NT2/D1 (cell line): ENCODE measurements around the gene SYK.
A peak's percentile ranks its signal among the peaks of the same experiment; 100 is the strongest.

Source experiments
- DNase-seq: peaks from one replicate; pipeline ENCODE4 v3.0.0-alpha.2; 2011; ENCODE audit warnings: low read depth, low spot score
- H3K27me3 ChIP-seq: 2 replicates; pipeline ENCODE4 v1.6.0; 2011; ENCODE audit warnings: mild to moderate bottlenecking; ENCODE audit not compliant: insufficient read length, insufficient read depth
- H3K36me3 ChIP-seq: 2 replicates; pipeline ENCODE4 v1.6.1; 2011; ENCODE audit warnings: mild to moderate bottlenecking, low read length, mixed read lengths; ENCODE audit not compliant: insufficient read depth, insufficient read length
- H3K4me1 ChIP-seq: 2 replicates; pipeline ENCODE4 v1.5.1; 2011; ENCODE audit not compliant: insufficient read depth, insufficient read length
- H3K4me3 ChIP-seq: 2 replicates; pipeline ENCODE4 v1.5.1; 2011; ENCODE audit warnings: low read depth; ENCODE audit not compliant: insufficient read length
- H3K9ac ChIP-seq: 2 replicates; pipeline ENCODE4 v1.6.0; 2011; ENCODE audit warnings: low read depth; ENCODE audit not compliant: insufficient read length
- H3K9me3 ChIP-seq: 2 replicates; pipeline ENCODE4 v1.5.1; 2011; ENCODE audit warnings: mild to moderate bottlenecking, low read length; ENCODE audit not compliant: insufficient read depth
- SUZ12 ChIP-seq: IDR thresholded peaks from 2 replicates; pipeline ENCODE4 v1.6.1; 2011; ENCODE audit not compliant: insufficient read length, insufficient read depth; ENCODE audit errors: extremely low read depth
- YY1 ChIP-seq: IDR thresholded peaks from 2 replicates; pipeline ENCODE4 v1.6.1; 2011; ENCODE audit not compliant: insufficient read length, insufficient read depth
- ZNF274 ChIP-seq: IDR thresholded peaks from 2 replicates; pipeline ENCODE4 v1.6.1; 2011; ENCODE audit warnings: mild to moderate bottlenecking, low read depth, low read length

SYK gene

GRCh38 chr9:90799271-90799852 lies 2.3 kb upstream of the SYK start:
- H3K4me1 ChIP-seq, result no peaks in the 10 kb centered on the region
- no peak overlapping the region for H3K9ac ChIP-seq
- H3K27me3 ChIP-seq, result peaks cover 53% of the 10 kb centered on the region
- TF ChIP-seq YY1 (no peak), SUZ12 (no peak), ZNF274 (no peak)
- H3K9me3 ChIP-seq, result no peaks in the 10 kb centered on the region
- no peaks in the 10 kb centered on the region for H3K36me3 ChIP-seq
- H3K4me3 ChIP-seq, result no peak overlapping the region
- no peak for DNase-seq

- peak overlapping the region; percentile 69 for H3K4me3 ChIP-seq
- H3K9me3 ChIP-seq, result no peaks in the 10 kb centered on the region
- TF ChIP-seq SUZ12 (peak; percentile 81), ZNF274 (no peak), YY1 (no peak)
- peaks cover 57% of the 10 kb centered on the region for H3K27me3 ChIP-seq
- no peak for DNase-seq
- H3K4me1 ChIP-seq, result no peaks in the 10 kb centered on the region
- no peaks in the 10 kb centered on the region for H3K36me3 ChIP-seq
- peak overlapping the region; percentile 71 for H3K9ac ChIP-seq
Observed at GRCh38 chr9:90801973-90802322, 329 bp downstream of the SYK start.

GRCh38 chr9:90802386-90802985 lies 867 bp downstream of the SYK start:
- H3K9me3 ChIP-seq, result no peaks in the 10 kb centered on the region
- no peak for TF ChIP-seq YY1
- TF ChIP-seq ZNF274, result no peak
- TF ChIP-seq SUZ12, result no peak
- peak overlapping the region; percentile 71 for H3K9ac ChIP-seq
- H3K27me3 ChIP-seq, result peaks cover 57% of the 10 kb centered on the region
- H3K36me3 ChIP-seq, result no peaks in the 10 kb centered on the region
- H3K4me1 ChIP-seq, result no peaks in the 10 kb centered on the region
- DNase-seq, result no peak
- peak overlapping the region; percentile 69 for H3K4me3 ChIP-seq

GRCh38 chr9:90803860-90804593 lies 2.4 kb downstream of the SYK start:
- DNase-seq, result no peak
- H3K9ac ChIP-seq, result no peak overlapping the region

GRCh38 chr9:90805006-90805996 lies 3.7 kb downstream of the SYK start:
- no peaks in the 10 kb centered on the region for H3K9me3 ChIP-seq
- H3K9ac ChIP-seq, result no peak overlapping the region
- no peak for TF ChIP-seq YY1
- no peak for TF ChIP-seq ZNF274
- TF ChIP-seq SUZ12, result no peak
- DNase-seq, result no peak
- peaks cover 42% of the 10 kb centered on the region for H3K27me3 ChIP-seq
- H3K36me3 ChIP-seq, result no peaks in the 10 kb centered on the region
- no peak overlapping the region for H3K4me3 ChIP-seq
- H3K4me1 ChIP-seq, result no peaks in the 10 kb centered on the region

More at GRCh38 chr9:90803860-90804593, 2.4 kb downstream of the SYK start:
- TF ChIP-seq YY1 (no peak), ZNF274 (no peak), SUZ12 (no peak)
- peaks cover 54% of the 10 kb centered on the region for H3K27me3 ChIP-seq
- H3K36me3 ChIP-seq, result no peaks in the 10 kb centered on the region
- no peak overlapping the region for H3K4me3 ChIP-seq
- H3K4me1 ChIP-seq, result no peaks in the 10 kb centered on the region
- no peaks in the 10 kb centered on the region for H3K9me3 ChIP-seq

- no peak overlapping the region for H3K9ac ChIP-seq
- TF ChIP-seq YY1 (no peak), SUZ12 (no peak), ZNF274 (no peak)
- DNase-seq, result no peak
- H3K4me3 ChIP-seq, result no peak overlapping the region
- peaks cover 25% of the 10 kb centered on the region for H3K27me3 ChIP-seq
- no peaks in the 10 kb centered on the region for H3K36me3 ChIP-seq
- no peaks in the 10 kb centered on the region for H3K9me3 ChIP-seq
- H3K4me1 ChIP-seq, result no peaks in the 10 kb centered on the region
Observed at GRCh38 chr9:90807006-90807405, 5.4 kb downstream of the SYK start.

- Histone ChIP-seq H3K36me3 (no peaks in the 10 kb centered on the region), H3K27me3 (peaks cover 11% of the 10 kb centered on the region), H3K9ac (no peak overlapping the region), H3K4me1 (no peaks in the 10 kb centered on the region), H3K9me3 (no peaks in the 10 kb centered on the region), H3K4me3 (no peak overlapping the region)
- DNase-seq, result no peak
- TF ChIP-seq YY1, result no peak
- no peak for TF ChIP-seq SUZ12
- TF ChIP-seq ZNF274, result no peak
Observed at GRCh38 chr9:90808398-90808797, 6.8 kb downstream of the SYK start.
